Natural killer cell (primary cell): ENCODE measurements around the gene ACTA1. TPM values are rescaled to one million over a fixed set of nuclear protein-coding genes. Genes with fewer than 3 reads are reported as not detected.

ENCODE experiments used
- ATAC-seq, 3 donors: fragments of 150-1000 bp in 2 of 3; fragments of 200-7000 bp in 1 of 3; cut with Tn5 transposase; 1 replicate in 1 of 3; 2 replicates in 2 of 3; pipeline ENCODE4 v1.10.0; 2021; ENCODE audit warnings: mild to moderate bottlenecking in 2 of 3, moderate library complexity in 2 of 3
- DNase-seq, 2 donors: peaks; one replicate each; pipeline versions ENCODE4 v3.0.0 to v3.0.0-alpha.2; 2013 to 2021; ENCODE audit warnings: mixed read lengths in 1 of 2
- H3K27ac ChIP-seq: one replicate; pipeline ENCODE4 v1.5.1; 2013; ENCODE audit warnings: mild to moderate bottlenecking, low read length
- H3K27me3 ChIP-seq: one replicate; pipeline ENCODE4 v1.6.1; 2013; ENCODE audit warnings: low read length; ENCODE audit not compliant: control insufficient read depth, insufficient read depth
- H3K36me3 ChIP-seq: one replicate; pipeline ENCODE4 v1.6.1; 2013; ENCODE audit warnings: low read length; ENCODE audit not compliant: control insufficient read depth, insufficient read depth
- H3K4me1 ChIP-seq: one replicate; pipeline ENCODE4 v1.6.1; 2013; ENCODE audit warnings: low read length; ENCODE audit not compliant: control insufficient read depth, insufficient read depth
- H3K4me3 ChIP-seq: one replicate; pipeline ENCODE4 v1.5.1; 2013; ENCODE audit warnings: low read length
- H3K9me3 ChIP-seq: one replicate; pipeline ENCODE4 v1.6.1; 2013; ENCODE audit warnings: low read length; ENCODE audit not compliant: control insufficient read depth, insufficient read depth
- H3K27ac Mint-ChIP-seq, 2 donors: one replicate each; pipeline ENCODE4 v1.8.0; 2022; ENCODE audit warnings: mild to moderate bottlenecking in 2 of 2, mixed read lengths in 2 of 2, moderate library complexity in 1 of 2
- H3K27me3 Mint-ChIP-seq, 2 donors: one replicate each; pipeline ENCODE4 v1.8.0; 2022; ENCODE audit warnings: low read depth in 2 of 2, mixed read lengths in 2 of 2
- H3K36me3 Mint-ChIP-seq: one replicate; pipeline ENCODE4 v1.8.0; 2022; ENCODE audit warnings: mixed read lengths
- H3K4me1 Mint-ChIP-seq, 2 donors: one replicate each; pipeline ENCODE4 v1.8.0; 2022; ENCODE audit warnings: mixed read lengths in 2 of 2
- H3K4me3 Mint-ChIP-seq: one replicate; pipeline ENCODE4 v1.8.0; 2022; ENCODE audit warnings: mild to moderate bottlenecking, moderate library complexity, mixed read lengths
- H3K9me3 Mint-ChIP-seq, 2 donors: one replicate each; pipeline ENCODE4 v1.8.0; 2022; ENCODE audit warnings: mixed read lengths in 2 of 2
- WGBS: methylation state at CpG from one replicate; pipeline ENCODE4 v1.1.7; 2013; ENCODE audit warnings: missing lambda C conversion rate; ENCODE audit not compliant: insufficient coverage; 5-methylcytosine and 5-hydroxymethylcytosine counted together
- intact Hi-C: fragments of 100-400 bp; cut with micrococcal nuclease; formaldehyde crosslinking; loops from one replicate; pipeline ENCODE4 v1.14.2; 2022
- total RNA-seq, 4 donors: library from RNA; stranded (reverse); fragments of 120-200 nt in 1 of 4; gene quantifications; one replicate each; pipeline versions ENCODE4 v1.2.3 to v1.2.4, GENCODE V29; 2013 to 2022
- TF ChIP-seq, protein P1 (sequence below): fragments of 200-600 bp; IDR thresholded peaks from one replicate; pipeline ENCODE4 v1.8.0; 2022; ENCODE audit warnings: antibody characterized with exemption

The ACTA1 gene
- total RNA-seq, 3 donors from 2014 or later (not counting 1 experiment from before 2014, with no cell fraction given), result 0.25 to 0.40 TPM; not detected in 1

DNA sequence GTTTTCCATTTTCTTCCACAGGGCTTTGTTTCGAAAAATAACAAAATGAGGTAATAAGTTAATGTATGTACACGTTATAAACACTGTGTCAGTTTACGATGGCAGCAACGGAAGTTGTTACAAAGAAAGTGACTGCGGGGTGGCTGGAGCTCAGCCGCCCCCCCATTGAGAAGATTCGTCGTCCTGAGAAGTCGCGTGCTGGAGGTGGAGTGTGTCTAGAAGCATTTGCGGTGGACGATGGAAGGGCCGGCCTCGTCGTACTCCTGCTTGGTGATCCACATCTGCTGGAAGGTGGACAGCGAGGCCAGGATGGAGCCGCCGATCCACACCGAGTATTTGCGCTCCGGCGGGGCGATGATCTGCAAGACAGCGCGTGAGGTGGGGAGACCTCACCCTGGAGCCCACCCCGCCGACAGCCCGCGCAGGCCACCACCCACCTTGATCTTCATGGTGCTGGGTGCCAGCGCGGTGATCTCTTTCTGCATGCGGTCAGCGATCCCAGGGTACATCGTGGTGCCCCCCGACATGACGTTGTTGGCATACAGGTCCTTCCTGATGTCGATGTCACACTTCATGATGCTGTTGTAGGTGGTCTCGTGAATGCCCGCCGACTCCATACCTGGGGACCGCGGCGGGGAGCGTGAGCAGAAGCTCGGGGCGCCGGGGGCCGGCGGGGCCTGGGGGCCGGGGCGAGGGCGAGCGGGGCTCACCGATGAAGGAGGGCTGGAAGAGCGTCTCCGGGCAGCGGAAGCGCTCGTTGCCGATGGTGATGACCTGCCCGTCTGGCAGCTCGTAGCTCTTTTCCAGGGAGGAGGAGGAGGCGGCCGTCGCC lies 2.4 kb downstream of the ACTA1 start:
- Histone ChIP-seq H3K4me1 (peaks cover 16% of the 10 kb centered on the region), H3K27ac (no peak overlapping the region), H3K9me3 (no peaks in the 10 kb centered on the region), H3K27me3 (peaks cover 46% of the 10 kb centered on the region), H3K36me3 (peaks cover 12% of the 10 kb centered on the region), H3K4me3 (no peak overlapping the region)
- Mint-ChIP-seq H3K9me3 (no peaks in the 10 kb centered on the region), H3K4me1 (peaks cover 12 to 14% of the 10 kb centered on the region in 2 donors), H3K27ac (no peak overlapping the region), H3K36me3 (no peaks in the 10 kb centered on the region), H3K27me3 (peaks cover 41 to 48% of the 10 kb centered on the region in 2 donors), H3K4me3 (peak overlapping the region; percentile 76)
- intact Hi-C loops, result no loop called here
- ATAC-seq, result peak in 2 of 3 donors; percentile 37 to 40
- DNase-seq, result peak in 1 of 2 donors; percentile 25
- TF ChIP-seq, protein P1, sequence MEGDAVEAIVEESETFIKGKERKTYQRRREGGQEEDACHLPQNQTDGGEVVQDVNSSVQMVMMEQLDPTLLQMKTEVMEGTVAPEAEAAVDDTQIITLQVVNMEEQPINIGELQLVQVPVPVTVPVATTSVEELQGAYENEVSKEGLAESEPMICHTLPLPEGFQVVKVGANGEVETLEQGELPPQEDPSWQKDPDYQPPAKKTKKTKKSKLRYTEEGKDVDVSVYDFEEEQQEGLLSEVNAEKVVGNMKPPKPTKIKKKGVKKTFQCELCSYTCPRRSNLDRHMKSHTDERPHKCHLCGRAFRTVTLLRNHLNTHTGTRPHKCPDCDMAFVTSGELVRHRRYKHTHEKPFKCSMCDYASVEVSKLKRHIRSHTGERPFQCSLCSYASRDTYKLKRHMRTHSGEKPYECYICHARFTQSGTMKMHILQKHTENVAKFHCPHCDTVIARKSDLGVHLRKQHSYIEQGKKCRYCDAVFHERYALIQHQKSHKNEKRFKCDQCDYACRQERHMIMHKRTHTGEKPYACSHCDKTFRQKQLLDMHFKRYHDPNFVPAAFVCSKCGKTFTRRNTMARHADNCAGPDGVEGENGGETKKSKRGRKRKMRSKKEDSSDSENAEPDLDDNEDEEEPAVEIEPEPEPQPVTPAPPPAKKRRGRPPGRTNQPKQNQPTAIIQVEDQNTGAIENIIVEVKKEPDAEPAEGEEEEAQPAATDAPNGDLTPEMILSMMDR, result no peak
- 10% methylated on average over 65 of the region's 65 CpGs for WGBS

DNA sequence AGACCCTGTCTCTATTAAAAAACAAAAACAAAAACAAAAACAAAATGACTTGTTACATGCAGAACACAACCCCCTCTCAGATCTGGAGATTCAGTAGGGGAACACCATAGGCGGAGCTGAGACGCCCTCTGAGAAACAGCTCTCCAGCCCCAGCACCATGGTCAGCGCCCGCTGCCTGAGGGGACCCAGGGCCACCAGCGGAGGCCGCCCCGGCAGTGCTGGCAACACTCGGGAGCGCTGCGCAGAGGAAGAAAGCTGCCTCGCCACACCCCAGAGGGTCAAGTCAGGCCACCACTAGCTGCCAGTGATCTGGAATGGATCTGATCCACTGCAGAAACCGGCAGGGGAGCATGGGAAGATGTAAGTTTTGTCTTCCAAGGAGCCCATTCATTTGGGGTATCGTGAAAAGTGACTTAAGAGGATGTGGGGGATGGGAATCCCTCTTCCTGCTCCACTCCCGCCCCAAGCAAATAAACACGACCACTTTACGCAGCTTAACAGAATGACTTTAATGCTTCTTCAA lies 3.1 kb downstream of the ACTA1 start:
- WGBS, result 7% methylated on average over 13 of the region's 16 CpGs
- ATAC-seq (peak; percentile 51 to 76 (median 53)), DNase-seq (peak in 1 of 2 donors; percentile 53)
- H3K27ac ChIP-seq, result no peak overlapping the region
- H3K36me3 ChIP-seq, result peaks cover 12% of the 10 kb centered on the region
- peaks cover 16% of the 10 kb centered on the region for H3K4me1 ChIP-seq
- no peaks in the 10 kb centered on the region for H3K36me3 Mint-ChIP-seq
- H3K27ac Mint-ChIP-seq, result no peak overlapping the region
- peaks cover 46% of the 10 kb centered on the region for H3K27me3 ChIP-seq
- H3K9me3 ChIP-seq, result no peaks in the 10 kb centered on the region
- peak overlapping the region; percentile 76 for H3K4me3 Mint-ChIP-seq
- H3K27me3 Mint-ChIP-seq, result peaks cover 46 to 48% of the 10 kb centered on the region in 2 donors
- H3K4me1 Mint-ChIP-seq, result peaks cover 12 to 14% of the 10 kb centered on the region in 2 donors
- intact Hi-C loops, result no loop called here
- TF ChIP-seq, protein P1, result no peak
- H3K9me3 Mint-ChIP-seq, result no peaks in the 10 kb centered on the region
- H3K4me3 ChIP-seq, result no peak overlapping the region

DNA sequence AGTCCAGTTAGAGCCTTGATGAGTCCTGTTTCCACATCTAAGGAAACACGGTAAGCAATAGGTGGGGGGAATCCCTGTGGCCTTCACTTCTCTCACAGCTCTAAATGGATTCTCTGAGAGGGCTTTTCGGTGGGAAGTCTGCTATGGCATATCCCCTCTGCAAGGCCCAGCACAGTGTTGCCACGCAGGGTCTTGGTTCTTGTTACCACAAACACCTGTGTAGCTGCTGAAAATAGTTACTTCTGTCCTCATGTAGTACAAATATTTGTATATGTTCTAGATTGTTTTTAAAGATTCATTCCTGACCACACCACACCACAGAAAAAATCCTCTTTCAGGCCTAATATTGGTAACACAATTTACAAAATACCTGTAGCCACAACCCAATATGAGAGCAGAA lies 5.6 kb downstream of the ACTA1 start:
- H3K9me3 Mint-ChIP-seq, result peaks cover 0 to 4% of the 10 kb centered on the region in 2 donors
- H3K36me3 ChIP-seq, result peaks cover 12% of the 10 kb centered on the region
- H3K4me1 ChIP-seq, result peaks cover 16% of the 10 kb centered on the region
- intact Hi-C loops, result no loop called here
- 82% methylated on average over 3 of the region's 3 CpGs for WGBS
- H3K4me1 Mint-ChIP-seq, result peaks cover 12 to 14% of the 10 kb centered on the region in 2 donors
- no peaks in the 10 kb centered on the region for H3K9me3 ChIP-seq
- no peak for DNase-seq
- H3K4me3 Mint-ChIP-seq, result no peak overlapping the region
- H3K27me3 Mint-ChIP-seq, result peaks cover 36 to 55% of the 10 kb centered on the region in 2 donors
- no peaks in the 10 kb centered on the region for H3K36me3 Mint-ChIP-seq
- H3K27ac ChIP-seq, result no peak overlapping the region
- no peak for ATAC-seq
- TF ChIP-seq, protein P1, result no peak
- H3K27ac Mint-ChIP-seq, result no peak overlapping the region
- H3K4me3 ChIP-seq, result no peak overlapping the region
- peaks cover 37% of the 10 kb centered on the region for H3K27me3 ChIP-seq
